Measurements from ENCODE around the gene POLE4. TPM values are rescaled to one million over a fixed set of nuclear protein-coding genes. Genes with fewer than 3 reads are reported as not detected.
A peak's percentile ranks its signal among the peaks of the same experiment; 100 is the strongest.

Gene POLE4
- total RNA-seq, 1 donor from 2014 or later = 21.9 TPM

GRCh38 chr2:74942263-74942662, 16.2 kb upstream of the POLE4 start:
- no peak for DNase-seq (ENCODE audit: low read depth)
- TF ChIP-seq CTCF (IDR thresholded peaks at IDR 0.05; ENCODE audit: insufficient read depth, low read length, severe bottlenecking) = no peak
- no peaks in the 10 kb centered on the region for H3K27me3 ChIP-seq (ENCODE audit: control insufficient read depth, insufficient read depth, low read length)
- no peaks in the 10 kb centered on the region for H3K36me3 ChIP-seq (ENCODE audit: control insufficient read depth, insufficient read depth, low read length)
- H3K4me3 ChIP-seq (ENCODE audit: low read depth, low read length) = no peak overlapping the region
- no peak for FAIRE-seq

DNA sequence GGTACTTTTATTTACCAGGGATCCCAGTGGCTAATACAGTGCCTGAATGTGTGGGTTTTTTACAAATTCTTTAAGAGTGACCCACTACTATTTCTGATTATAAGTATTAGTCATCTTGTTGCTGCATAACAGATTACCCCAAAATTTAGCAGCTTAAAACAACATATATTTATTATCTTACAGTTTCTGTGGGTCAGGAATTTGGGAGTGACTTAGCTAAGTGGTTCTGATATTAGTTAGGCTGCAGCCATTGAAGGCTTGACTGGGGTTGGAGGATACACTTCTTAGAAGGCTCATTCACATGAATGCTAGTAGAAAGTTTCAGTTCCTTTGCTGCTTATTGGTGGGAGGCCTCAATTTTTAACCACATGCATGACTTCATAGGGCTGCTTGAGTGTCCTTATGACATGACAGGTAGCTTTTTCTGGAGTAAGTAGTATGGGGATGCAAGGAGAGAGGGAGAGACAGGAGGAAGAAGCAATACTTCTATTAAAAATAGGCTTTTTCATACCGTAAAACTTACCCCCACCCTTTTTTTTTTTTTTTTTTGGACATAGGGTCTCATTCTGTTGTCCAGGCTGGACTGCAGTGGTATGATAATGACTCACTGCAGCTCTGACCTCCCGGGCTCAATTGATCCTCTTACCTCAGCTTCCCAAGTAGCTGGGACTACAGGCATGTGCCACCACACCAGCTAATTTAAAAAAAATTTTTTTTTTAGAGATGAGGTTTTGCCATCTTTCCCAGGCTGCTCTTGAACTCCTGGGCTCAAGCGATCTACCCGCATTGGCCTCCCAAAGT, 13.3 kb upstream of the POLE4 start:
- no peak for FAIRE-seq
- Histone ChIP-seq H3K27me3 (ENCODE audit: control insufficient read depth, insufficient read depth, low read length) (no peaks in the 10 kb centered on the region), H3K4me3 (ENCODE audit: low read depth, low read length) (no peak overlapping the region), H3K36me3 (ENCODE audit: control insufficient read depth, insufficient read depth, low read length) (no peaks in the 10 kb centered on the region)
- peak; percentile 13 for DNase-seq (ENCODE audit: low read depth)
- TF ChIP-seq CTCF (IDR thresholded peaks at IDR 0.05; ENCODE audit: insufficient read depth, low read length, severe bottlenecking) = no peak

- Histone ChIP-seq H3K27me3 (ENCODE audit: control insufficient read depth, insufficient read depth, low read length) (no peaks in the 10 kb centered on the region), H3K4me3 (ENCODE audit: low read depth, low read length) (no peak overlapping the region), H3K36me3 (ENCODE audit: control insufficient read depth, insufficient read depth, low read length) (no peaks in the 10 kb centered on the region)
- no peak for FAIRE-seq
- DNase-seq (ENCODE audit: low read depth) = no peak
- TF ChIP-seq CTCF (IDR thresholded peaks at IDR 0.05; ENCODE audit: insufficient read depth, low read length, severe bottlenecking) = no peak
Measured at GRCh38 chr2:74945788-74946331, 12.6 kb upstream of the POLE4 start.

DNA sequence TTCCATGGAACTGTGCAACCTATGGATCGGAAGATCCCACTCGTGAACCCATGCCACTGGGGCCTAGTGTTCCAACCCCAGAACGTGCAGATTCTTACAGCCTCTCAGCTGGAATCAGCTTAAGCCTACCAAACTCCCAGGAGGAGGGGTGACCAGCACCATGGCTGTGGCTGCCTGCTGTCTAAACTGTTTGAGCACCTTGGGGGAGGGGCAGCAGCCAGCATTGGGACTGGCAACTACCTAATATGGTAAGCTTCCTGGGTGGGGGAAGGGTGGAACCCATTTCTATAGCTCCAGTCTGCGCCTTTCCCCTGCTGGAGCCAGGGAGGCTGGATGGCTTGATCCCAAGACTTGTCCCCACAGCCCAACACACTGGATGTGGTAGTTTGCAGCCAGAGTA, 10.7 kb upstream of the POLE4 start:
- Histone ChIP-seq H3K27me3 (ENCODE audit: control insufficient read depth, insufficient read depth, low read length) (no peaks in the 10 kb centered on the region), H3K4me3 (ENCODE audit: low read depth, low read length) (no peak overlapping the region), H3K36me3 (ENCODE audit: control insufficient read depth, insufficient read depth, low read length) (no peaks in the 10 kb centered on the region)
- DNase-seq (ENCODE audit: low read depth) = no peak
- no peak for TF ChIP-seq CTCF (IDR thresholded peaks at IDR 0.05; ENCODE audit: insufficient read depth, low read length, severe bottlenecking)
- no peak for FAIRE-seq

DNA sequence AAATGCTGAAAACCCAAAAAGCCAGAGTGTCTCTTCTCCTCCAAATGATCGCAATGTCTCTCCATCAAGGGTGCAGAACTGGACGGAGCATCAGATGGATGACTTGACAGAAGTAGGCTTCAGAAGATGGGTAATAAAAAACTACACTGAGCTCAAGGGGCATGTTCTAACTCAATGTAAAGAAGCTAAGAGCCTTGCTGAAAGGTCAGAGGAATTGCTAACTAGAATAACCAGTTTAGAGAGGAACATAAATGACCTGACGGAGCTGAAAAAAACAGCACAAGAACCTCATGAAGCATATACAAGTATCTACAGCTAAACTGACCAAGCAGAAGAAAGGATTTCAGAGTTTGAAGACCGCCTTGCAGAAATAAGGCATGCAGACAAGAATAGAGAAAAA, 9.7 kb upstream of the POLE4 start:
- Histone ChIP-seq H3K36me3 (ENCODE audit: control insufficient read depth, insufficient read depth, low read length) (no peaks in the 10 kb centered on the region), H3K27me3 (ENCODE audit: control insufficient read depth, insufficient read depth, low read length) (no peaks in the 10 kb centered on the region), H3K4me3 (ENCODE audit: low read depth, low read length) (no peak overlapping the region)
- FAIRE-seq (no peak), DNase-seq (ENCODE audit: low read depth) (no peak)
- TF ChIP-seq CTCF (IDR thresholded peaks at IDR 0.05; ENCODE audit: insufficient read depth, low read length, severe bottlenecking) = no peak
